H9 (cell line): ENCODE results near the gene CYSTM1. TPM values are rescaled to one million over a fixed set of nuclear protein-coding genes. Genes with fewer than 3 reads are reported as not detected.

Source experiments
- DNase-seq: peaks from one replicate; pipeline ENCODE4 v3.0.0-alpha.2; 2017
- H2AFZ ChIP-seq: one replicate; pipeline ENCODE4 v1.6.1; 2013; ENCODE audit warnings: mild to moderate bottlenecking, low read length, control low read depth, moderate library complexity
- H2AK5ac ChIP-seq: 2 replicates; pipeline ENCODE4 v1.6.1; 2013; ENCODE audit warnings: low read length, control low read depth, mixed read lengths; ENCODE audit not compliant: insufficient read length
- H2BK120ac ChIP-seq: one replicate; pipeline ENCODE4 v1.6.1; 2013; ENCODE audit warnings: low read depth, mild to moderate bottlenecking, low read length, control low read depth, inconsistent platforms; ENCODE audit not compliant: poor library complexity, severe bottlenecking
- H2BK12ac ChIP-seq: 2 replicates; pipeline ENCODE4 v1.6.1; 2013; ENCODE audit warnings: low read length, control low read depth, mixed read lengths, low read depth; ENCODE audit not compliant: insufficient read length
- H2BK15ac ChIP-seq: 2 replicates; pipeline ENCODE4 v1.6.1; 2013; ENCODE audit warnings: low read depth, low read length, control low read depth
- H2BK20ac ChIP-seq: one replicate; pipeline ENCODE4 v1.6.1; 2013; ENCODE audit warnings: low read depth, mild to moderate bottlenecking, low read length, control low read depth, inconsistent platforms; ENCODE audit not compliant: poor library complexity, severe bottlenecking
- H2BK5ac ChIP-seq: 2 replicates; pipeline ENCODE4 v1.6.1; 2013; ENCODE audit warnings: low read length, control low read depth, mixed read lengths; ENCODE audit not compliant: insufficient read length
- H3K14ac ChIP-seq: 2 replicates; pipeline ENCODE4 v1.6.1; 2013; ENCODE audit warnings: low read length, control low read depth; ENCODE audit not compliant: insufficient read depth
- H3K18ac ChIP-seq: 2 replicates; pipeline ENCODE4 v1.6.1; 2013; ENCODE audit warnings: low read depth, mild to moderate bottlenecking, mixed read lengths, low read length, control low read depth; ENCODE audit not compliant: insufficient read length
- H3K23ac ChIP-seq: 2 replicates; pipeline ENCODE4 v1.6.1; 2013; ENCODE audit warnings: low read length, control low read depth, mixed read lengths, low read depth; ENCODE audit not compliant: insufficient read length
- H3K23me2 ChIP-seq: 2 replicates; pipeline ENCODE4 v1.6.1; 2013; ENCODE audit warnings: low read depth, mild to moderate bottlenecking, mixed read lengths, low read length, control low read depth; ENCODE audit not compliant: insufficient read length, poor library complexity, severe bottlenecking
- H3K27ac ChIP-seq: 2 replicates; pipeline ENCODE4 v1.5.1; 2013; ENCODE audit warnings: low read length, control low read depth, mixed read lengths, low read depth; ENCODE audit not compliant: insufficient read length
- H3K27me3 ChIP-seq: 2 replicates; pipeline ENCODE4 v1.6.1; 2013; ENCODE audit warnings: low read length, control low read depth, inconsistent platforms; ENCODE audit not compliant: insufficient read depth
- H3K4ac ChIP-seq: 2 replicates; pipeline ENCODE4 v1.6.1; 2013; ENCODE audit warnings: low read depth, mild to moderate bottlenecking, control low read depth, inconsistent platforms, low read length, moderate library complexity
- H3K4me1 ChIP-seq: 2 replicates; pipeline ENCODE4 v1.6.1; 2013; ENCODE audit warnings: low read length, control low read depth, inconsistent platforms; ENCODE audit not compliant: insufficient read depth
- H3K4me2 ChIP-seq: 2 replicates; pipeline ENCODE4 v1.6.1; 2013; ENCODE audit warnings: low read length, control low read depth, mixed read lengths; ENCODE audit not compliant: insufficient read length, insufficient read depth
- H3K56ac ChIP-seq: 2 replicates; pipeline ENCODE4 v1.6.1; 2013; ENCODE audit warnings: low read depth, mild to moderate bottlenecking, mixed read lengths, low read length, control low read depth; ENCODE audit not compliant: insufficient read length
- H3K79me1 ChIP-seq: 2 replicates; pipeline ENCODE4 v1.6.1; 2013; ENCODE audit warnings: low read depth, mild to moderate bottlenecking, moderate library complexity, low read length, control low read depth, inconsistent platforms; ENCODE audit not compliant: insufficient read depth, poor library complexity, severe bottlenecking
- H3K79me2 ChIP-seq: 2 replicates; pipeline ENCODE4 v1.6.1; 2013; ENCODE audit warnings: low read length, control low read depth, inconsistent platforms; ENCODE audit not compliant: insufficient read depth
- H3K9ac ChIP-seq: 2 replicates; pipeline ENCODE4 v1.6.1; 2013; ENCODE audit warnings: low read length, control low read depth, mixed read lengths; ENCODE audit not compliant: insufficient read length; ENCODE audit errors: extremely low read depth
- H3K9me3 ChIP-seq: one replicate; pipeline ENCODE4 v1.6.1; 2013; ENCODE audit warnings: low read depth, low read length, inconsistent platforms; ENCODE audit not compliant: control insufficient read depth
- H3T11ph ChIP-seq: one replicate; pipeline ENCODE4 v1.6.1; 2013; ENCODE audit warnings: mild to moderate bottlenecking, low read length, control low read depth, inconsistent platforms
- H4K20me1 ChIP-seq: one replicate; pipeline ENCODE4 v1.6.1; 2013; ENCODE audit not compliant: control insufficient read depth, insufficient read length, insufficient read depth
- H4K5ac ChIP-seq: 2 replicates; pipeline ENCODE4 v1.6.1; 2013; ENCODE audit warnings: low read depth, mild to moderate bottlenecking, mixed read lengths, low read length, control low read depth; ENCODE audit not compliant: insufficient read length
- H4K8ac ChIP-seq: replicated peaks from 2 replicates; pipeline ENCODE4 v1.6.1; 2013; ENCODE audit warnings: low read length, control low read depth, mixed read lengths, low read depth; ENCODE audit not compliant: insufficient read length
- H4K91ac ChIP-seq: 2 replicates; pipeline ENCODE4 v1.6.1; 2013; ENCODE audit warnings: low read depth, mild to moderate bottlenecking, moderate library complexity, mixed read lengths, low read length, control low read depth; ENCODE audit not compliant: insufficient read length
- H3K27ac Mint-ChIP-seq, 3 experiments: 2 replicates in 2 of 3; 3 replicates in 1 of 3; pipeline ENCODE4 v1.8.0; 2020 to 2021; ENCODE audit warnings: mixed read lengths in 3 of 3, mild to moderate bottlenecking in 1 of 3, moderate library complexity in 1 of 3
- H3K27me3 Mint-ChIP-seq: 2 replicates; pipeline ENCODE4 v1.8.0; 2021; ENCODE audit warnings: low read depth, mild to moderate bottlenecking, moderate library complexity, mixed read lengths
- H3K36me3 Mint-ChIP-seq, 3 experiments: 2 replicates in 2 of 3; 3 replicates in 1 of 3; pipeline ENCODE4 v1.8.0; 2020 to 2021; ENCODE audit warnings: low read depth in 3 of 3, mixed read lengths in 3 of 3; ENCODE audit not compliant: insufficient read depth in 1 of 3
- H3K4me1 Mint-ChIP-seq, 2 experiments: 2 replicates each; pipeline ENCODE4 v1.8.0; 2020; ENCODE audit warnings: mixed read lengths in 2 of 2
- H3K4me3 Mint-ChIP-seq, 2 experiments: 2 replicates in 1 of 2; 3 replicates in 1 of 2; pipeline ENCODE4 v1.8.0; 2020 to 2021; ENCODE audit warnings: mild to moderate bottlenecking in 2 of 2, mixed read lengths in 2 of 2, moderate library complexity in 1 of 2
- H3K9me3 Mint-ChIP-seq, 2 experiments: 2 replicates in 1 of 2; 3 replicates in 1 of 2; pipeline ENCODE4 v1.8.0; 2020; ENCODE audit warnings: mild to moderate bottlenecking in 2 of 2, mixed read lengths in 2 of 2, moderate library complexity in 1 of 2
- CTCF ChIP-seq: fragments of 200-600 bp; sonication (generic); conservative IDR thresholded peaks from 3 replicates; pipeline ENCODE4 v1.8.0; 2021; ENCODE audit warnings: antibody characterized with exemption, mild to moderate bottlenecking
- WGBS: extraction: QIAGEN DNeasy Blood & Tissue Kit; methylation state at CpG from one replicate; pipeline ENCODE4 v1.1.7; 2013; ENCODE audit warnings: missing lambda C conversion rate, low lambda C conversion rate, mixed read lengths; ENCODE audit not compliant: insufficient read length; ENCODE audit errors: extremely low coverage; 5-methylcytosine and 5-hydroxymethylcytosine counted together
- total RNA-seq: library from RNA; stranded (reverse); gene quantifications from 2 replicates; pipeline ENCODE4 v1.2.1, GENCODE V29; 2021

The CYSTM1 gene
- total RNA-seq, 1 experiment from 2014 or later: 20.6 TPM

- H3K56ac ChIP-seq: no peak overlapping the region
- no peak overlapping the region for H3T11ph ChIP-seq
- H3K9ac ChIP-seq: no peak overlapping the region
- H3K4ac ChIP-seq: no peak overlapping the region
- no peak overlapping the region for H3K18ac ChIP-seq
- H3K9me3 ChIP-seq: no peaks in the 10 kb centered on the region
- H2BK15ac ChIP-seq: no peak overlapping the region
- no peak overlapping the region for H2AK5ac ChIP-seq
- DNase-seq: no peak
- no peak overlapping the region for H3K4me2 ChIP-seq
- no peak for TF ChIP-seq CTCF
- no peak overlapping the region for H2BK20ac ChIP-seq
- H3K4me1 Mint-ChIP-seq: peaks cover 2 to 3% of the 10 kb centered on the region in 2 experiments; a peak in 3 of 4 replicates
- no peak overlapping the region for H2BK5ac ChIP-seq
- H3K4me3 Mint-ChIP-seq: no peak overlapping the region
- H3K23me2 ChIP-seq: no peaks in the 10 kb centered on the region
- no peak overlapping the region for H4K91ac ChIP-seq
- no peak overlapping the region for H4K8ac ChIP-seq
- no peaks in the 10 kb centered on the region; a peak in 1 of 7 replicates for H3K36me3 Mint-ChIP-seq
- no peaks in the 10 kb centered on the region for H4K20me1 ChIP-seq
- H3K14ac ChIP-seq: no peak overlapping the region
- no peaks in the 10 kb centered on the region for H3K27me3 Mint-ChIP-seq
- H2AFZ ChIP-seq: no peak overlapping the region
- H2BK12ac ChIP-seq: no peak overlapping the region
- no peaks in the 10 kb centered on the region for H3K79me2 ChIP-seq
- no peak overlapping the region for H3K23ac ChIP-seq
- H3K27ac ChIP-seq: no peak overlapping the region
- no peaks in the 10 kb centered on the region for H3K27me3 ChIP-seq
- H4K5ac ChIP-seq: no peak overlapping the region
- no peak overlapping the region for H2BK120ac ChIP-seq
- H3K79me1 ChIP-seq: no peaks in the 10 kb centered on the region
- no peaks in the 10 kb centered on the region for H3K9me3 Mint-ChIP-seq
- WGBS: no CpG with 5 or more reads among the region's 7 CpGs
- no peak overlapping the region for H3K27ac Mint-ChIP-seq
- H3K4me1 ChIP-seq: no peaks in the 10 kb centered on the region
Observed at GRCh38 chr5:140228364-140228837, 53.4 kb downstream of the CYSTM1 start.
